Esophagus squamous epithelium (tissue), 4 donors: Measurements from ENCODE around the gene NR3C1.

Source experiments
- POLR2A ChIP-seq, 4 donors: fragments of 450-650 bp; IDR thresholded peaks; one replicate each; pipeline ENCODE4 v1.6.1; 2017; ENCODE audit warnings: antibody characterized with exemption in 4 of 4, mild to moderate bottlenecking in 4 of 4, moderate library complexity in 3 of 4
- TF ChIP-seq, protein P1 (sequence below), 6 experiments: fragments of 450-650 bp in 4 of 6; fragments of 200-600 bp in 2 of 6; sonication (generic) in 2 of 6; IDR thresholded peaks; one replicate each; pipeline ENCODE4 v1.5.1; 2016 to 2019; ENCODE audit warnings: antibody characterized with exemption in 6 of 6, mild to moderate bottlenecking in 4 of 6, moderate library complexity in 4 of 6

DNA sequence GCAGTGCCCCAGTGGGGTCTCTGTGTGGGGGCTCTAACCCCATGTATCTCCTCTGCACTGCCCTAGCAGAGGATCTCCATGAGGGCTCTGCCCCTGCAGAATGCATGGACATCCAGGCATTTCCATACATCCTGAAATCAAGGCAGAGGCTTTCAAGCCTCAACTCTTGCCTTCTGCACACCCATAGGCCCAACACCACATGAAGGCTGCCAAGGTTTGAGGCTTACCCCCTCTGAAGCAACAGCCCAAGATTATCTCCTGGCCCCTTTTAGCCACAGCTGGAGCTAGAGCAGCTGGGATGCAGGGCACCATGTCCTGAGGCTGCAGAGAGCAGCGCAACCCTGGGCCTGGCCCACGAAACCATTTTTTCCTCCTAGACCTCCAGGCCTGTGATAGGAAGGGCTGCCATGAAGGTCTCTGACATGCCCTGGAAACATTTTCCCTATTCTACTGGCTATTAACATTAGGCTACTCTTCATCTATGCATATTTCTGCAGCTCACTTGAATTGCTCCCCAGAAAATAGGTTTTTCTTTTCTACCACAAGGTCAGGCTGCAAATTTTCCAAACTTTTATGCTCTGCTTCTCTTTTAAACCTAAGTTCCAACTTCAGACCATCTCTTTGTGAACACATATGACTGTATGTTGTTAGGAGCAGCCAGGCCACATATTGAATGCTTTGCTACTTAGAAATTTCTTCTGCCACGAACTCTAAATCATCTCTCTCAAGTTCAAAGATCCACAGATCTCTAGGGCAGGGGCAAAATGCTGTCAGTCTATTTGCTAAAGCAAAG lies 18.4 kb downstream of the NR3C1 start:
- no peak for TF ChIP-seq POLR2A (IDR thresholded peaks at IDR 0.05)
- TF ChIP-seq, protein P1, sequence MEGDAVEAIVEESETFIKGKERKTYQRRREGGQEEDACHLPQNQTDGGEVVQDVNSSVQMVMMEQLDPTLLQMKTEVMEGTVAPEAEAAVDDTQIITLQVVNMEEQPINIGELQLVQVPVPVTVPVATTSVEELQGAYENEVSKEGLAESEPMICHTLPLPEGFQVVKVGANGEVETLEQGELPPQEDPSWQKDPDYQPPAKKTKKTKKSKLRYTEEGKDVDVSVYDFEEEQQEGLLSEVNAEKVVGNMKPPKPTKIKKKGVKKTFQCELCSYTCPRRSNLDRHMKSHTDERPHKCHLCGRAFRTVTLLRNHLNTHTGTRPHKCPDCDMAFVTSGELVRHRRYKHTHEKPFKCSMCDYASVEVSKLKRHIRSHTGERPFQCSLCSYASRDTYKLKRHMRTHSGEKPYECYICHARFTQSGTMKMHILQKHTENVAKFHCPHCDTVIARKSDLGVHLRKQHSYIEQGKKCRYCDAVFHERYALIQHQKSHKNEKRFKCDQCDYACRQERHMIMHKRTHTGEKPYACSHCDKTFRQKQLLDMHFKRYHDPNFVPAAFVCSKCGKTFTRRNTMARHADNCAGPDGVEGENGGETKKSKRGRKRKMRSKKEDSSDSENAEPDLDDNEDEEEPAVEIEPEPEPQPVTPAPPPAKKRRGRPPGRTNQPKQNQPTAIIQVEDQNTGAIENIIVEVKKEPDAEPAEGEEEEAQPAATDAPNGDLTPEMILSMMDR (IDR thresholded peaks at IDR 0.05): no peak
